Stimulated activated CD8-positive, alpha-beta memory T cell treated with anti-CD3 and anti-CD28 coated beads, Interleukin-4, amount 100 ng/mL, for 4 hours (primary cell): ENCODE measurements around the gene RPS6KA2.
"Not testable (repeated sequence)": the region's sequence is repeated elsewhere in the genome, so short reads cannot be mapped to it uniquely, and the experiment has no call there.

Experiments used
- DNase-seq, 2 donors: peaks; one replicate each; pipeline ENCODE4 v3.0.0-alpha.2; 2020; ENCODE audit warnings: low read depth in 2 of 2, low spot score in 1 of 2

Gene RPS6KA2

DNA sequence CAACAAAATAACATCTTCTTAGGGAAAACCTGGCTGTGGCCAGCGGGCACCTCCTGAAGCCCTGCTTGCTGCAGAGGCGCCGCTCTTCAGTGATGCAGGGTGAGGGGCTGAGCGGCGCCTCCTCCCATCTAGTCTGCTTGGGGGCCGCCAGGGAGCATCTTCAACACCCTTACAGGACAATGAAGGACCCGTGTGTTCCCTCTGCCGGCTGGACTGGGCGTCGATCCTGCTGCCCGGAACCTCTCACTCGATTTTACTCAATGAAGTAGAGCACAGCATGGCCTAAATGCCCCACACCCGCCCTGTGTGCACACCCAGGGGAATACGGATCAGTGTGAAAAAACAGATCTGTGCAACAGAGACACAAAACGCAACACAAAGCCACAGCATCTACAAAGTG is 215.8 kb downstream of the RPS6KA2 start:
- DNase-seq: no peak

DNA sequence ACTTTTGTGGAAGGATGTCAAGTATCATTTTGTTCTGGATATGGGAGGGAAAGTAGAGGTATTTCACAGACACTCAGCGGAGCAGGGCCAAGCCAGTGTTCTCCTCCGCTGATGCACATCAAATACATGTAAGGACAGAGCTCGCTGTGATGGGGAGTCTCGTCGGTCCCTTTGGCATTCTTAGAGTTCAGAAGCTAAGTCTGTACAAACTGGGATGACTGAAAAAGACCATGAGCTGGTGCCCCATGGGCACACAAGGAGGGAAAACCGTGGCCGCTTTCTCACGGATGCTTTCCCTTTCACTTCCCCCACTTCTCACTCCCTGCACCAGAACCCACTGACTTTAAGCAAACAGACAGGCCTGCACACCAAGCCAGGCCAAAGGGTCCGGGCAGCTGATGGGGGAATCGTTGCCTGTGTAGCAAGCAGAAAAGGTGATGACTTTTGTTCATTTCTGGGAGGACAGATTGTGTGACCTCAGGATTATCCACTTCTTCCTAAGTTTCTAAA is 216.6 kb downstream of the RPS6KA2 start:
- no peak for DNase-seq

DNA sequence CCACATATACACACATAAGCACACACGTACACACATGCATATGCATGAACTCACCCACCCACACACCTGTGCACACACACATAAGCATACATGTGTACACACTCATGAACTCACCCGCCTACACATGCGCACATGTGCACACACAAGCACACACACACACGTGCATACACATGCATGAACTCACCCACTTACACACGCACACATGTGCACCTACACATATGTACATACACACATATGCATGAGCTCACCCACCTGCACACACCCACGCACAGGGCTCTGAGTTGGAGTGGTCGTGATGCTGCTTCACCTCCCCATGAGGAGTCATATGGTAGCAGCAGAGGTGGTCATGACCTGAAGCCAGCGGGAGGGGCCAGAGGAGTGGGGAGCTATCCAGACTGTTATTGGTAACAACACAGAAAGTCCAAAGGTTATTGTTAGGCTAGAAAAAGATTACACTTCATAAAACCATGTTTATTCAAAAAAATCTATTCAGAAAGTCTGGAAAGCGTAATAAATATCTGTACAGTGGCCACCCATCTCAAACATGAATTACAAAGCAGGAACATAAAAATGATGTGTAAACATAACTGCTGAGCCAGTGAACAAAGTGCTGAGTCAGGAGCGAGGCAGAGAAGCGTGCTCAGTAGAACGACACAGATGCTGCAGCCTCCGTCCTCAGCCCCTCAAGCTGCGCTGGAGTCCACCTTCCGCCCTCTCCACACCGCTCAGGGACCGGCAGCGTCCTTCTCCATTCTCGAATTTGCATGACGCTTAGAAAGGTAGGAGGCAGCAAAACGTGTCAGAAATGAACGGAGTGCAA is 217.9 kb downstream of the RPS6KA2 start:
- DNase-seq: no peak

DNA sequence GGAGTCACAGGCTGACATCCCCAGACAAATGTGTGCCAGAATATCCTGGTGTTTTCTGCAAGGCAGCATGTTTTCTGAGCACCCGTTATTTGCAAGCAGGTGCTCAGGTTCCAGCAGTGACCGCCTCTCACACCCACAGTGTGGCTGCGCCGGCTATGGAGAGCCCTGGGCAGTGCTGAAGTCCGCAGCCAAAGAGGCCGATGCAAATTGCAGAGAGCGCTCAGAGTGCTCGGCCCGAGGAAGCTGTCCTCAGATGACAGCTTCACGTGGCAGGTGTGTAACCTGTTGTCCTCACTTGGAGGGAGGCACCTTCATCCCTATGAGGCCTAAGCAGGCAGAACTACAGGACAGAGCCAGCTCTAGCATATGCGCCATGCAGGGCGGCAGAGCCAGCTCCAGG is 220.9 kb downstream of the RPS6KA2 start:
- no peak for DNase-seq

DNA sequence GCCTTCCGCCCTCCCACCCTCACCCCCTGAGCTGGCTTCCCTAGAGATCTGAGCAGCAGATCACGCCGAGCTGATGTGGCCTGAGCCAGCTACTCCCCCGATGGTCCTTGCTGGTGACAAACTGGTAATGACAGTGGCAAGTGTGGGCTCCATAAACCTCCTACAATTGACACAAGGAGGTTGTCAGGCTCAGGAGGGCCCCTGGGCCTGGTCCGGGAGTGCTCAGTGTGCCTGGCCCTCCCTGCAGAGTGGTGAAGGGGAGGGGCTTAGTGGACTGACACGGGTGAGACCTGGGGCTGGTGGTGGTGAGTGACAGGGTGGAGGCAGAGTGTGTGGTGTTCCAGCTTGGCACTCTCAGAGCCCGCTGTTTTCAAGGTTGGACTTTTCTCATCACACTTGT is 221.7 kb downstream of the RPS6KA2 start:
- DNase-seq: no peak

GRCh38 chr6:166402582-166403277 is 224.3 kb downstream of the RPS6KA2 start:
- DNase-seq: no peak

- not testable (repeated sequence) for DNase-seq
Measured at GRCh38 chr6:166400649-166401250, 226.3 kb downstream of the RPS6KA2 start.

DNA sequence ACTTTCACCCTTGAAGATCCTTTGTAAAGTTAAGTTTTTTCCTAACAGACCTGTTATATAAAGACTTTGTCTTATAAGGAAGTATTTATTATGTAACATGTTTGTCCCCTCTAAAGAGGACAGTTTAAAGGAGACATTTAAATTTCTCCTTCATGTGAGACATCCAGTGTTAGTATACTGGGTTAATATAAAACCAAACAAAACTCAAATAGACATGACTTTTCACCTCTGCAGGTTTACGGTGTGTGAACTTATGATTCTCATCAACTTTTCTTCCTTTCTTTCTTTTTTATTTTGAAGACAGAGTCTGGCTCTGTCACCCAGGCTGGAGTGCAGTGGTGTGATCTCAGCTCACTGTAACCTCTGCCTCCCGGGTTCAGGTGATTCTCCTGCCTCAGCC is 226.9 kb downstream of the RPS6KA2 start:
- DNase-seq: no peak

- DNase-seq: no peak
Measured at GRCh38 chr6:166398348-166398747, 228.7 kb downstream of the RPS6KA2 start.

DNA sequence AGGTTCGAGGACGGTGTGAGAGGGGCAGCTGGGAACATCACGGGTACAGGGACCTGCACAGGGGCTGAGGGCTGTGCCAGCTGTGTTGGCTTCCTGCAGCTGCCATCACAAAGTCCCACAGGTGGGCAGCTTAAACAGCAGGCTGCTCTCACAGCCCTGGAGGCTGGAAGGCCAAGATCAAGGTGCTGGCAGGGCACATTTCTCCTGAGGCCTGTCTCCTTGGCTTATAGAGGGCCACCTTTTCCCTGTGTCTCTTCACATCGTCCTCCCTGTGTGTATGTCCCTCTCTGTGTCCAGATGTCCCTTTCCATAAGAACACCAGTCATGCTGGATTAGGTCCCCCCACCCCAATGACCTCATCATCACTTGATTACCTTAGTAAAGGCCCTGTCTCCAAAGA is 229.2 kb downstream of the RPS6KA2 start:
- no peak for DNase-seq

DNA sequence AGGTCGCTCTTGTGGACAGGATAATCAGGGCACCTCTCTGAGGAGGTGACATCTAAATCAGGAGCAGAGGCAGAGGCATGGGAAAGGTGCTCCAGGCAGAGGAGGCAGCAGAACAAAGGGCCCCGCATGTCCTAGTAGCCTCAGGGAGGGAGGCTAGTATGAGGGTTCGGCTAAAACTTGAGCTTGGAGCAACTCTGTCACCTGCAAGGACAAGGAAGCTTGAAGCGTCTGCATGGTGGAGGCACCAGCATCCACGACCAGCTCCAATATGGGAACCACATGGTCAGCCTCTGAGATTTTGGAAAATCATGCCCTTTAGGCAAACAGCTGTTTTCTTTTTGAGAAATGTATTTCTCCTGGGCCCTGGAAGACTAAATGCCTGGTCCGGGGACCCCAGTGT is 231.3 kb downstream of the RPS6KA2 start:
- no peak for DNase-seq

- no peak for DNase-seq
Measured at GRCh38 chr6:166395351-166395750, 231.7 kb downstream of the RPS6KA2 start.

- no peak for DNase-seq
Measured at GRCh38 chr6:166394036-166394892, 232.8 kb downstream of the RPS6KA2 start.

DNA sequence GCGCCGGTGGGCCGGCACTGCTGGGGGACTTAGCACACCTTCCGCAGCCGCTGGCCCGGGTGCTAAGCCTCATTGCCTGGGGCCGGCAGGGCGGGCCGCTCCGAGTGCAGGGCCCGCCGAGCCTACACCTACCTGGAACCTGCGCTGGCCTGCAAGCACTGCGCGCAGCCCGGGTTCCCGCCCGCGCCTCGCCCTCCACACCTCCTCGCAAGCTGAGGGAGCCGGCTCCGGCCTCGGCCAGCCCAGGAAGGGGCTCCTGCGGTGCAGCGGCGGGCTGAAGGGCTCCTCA is 233.6 kb downstream of the RPS6KA2 start:
- no peak for DNase-seq

DNA sequence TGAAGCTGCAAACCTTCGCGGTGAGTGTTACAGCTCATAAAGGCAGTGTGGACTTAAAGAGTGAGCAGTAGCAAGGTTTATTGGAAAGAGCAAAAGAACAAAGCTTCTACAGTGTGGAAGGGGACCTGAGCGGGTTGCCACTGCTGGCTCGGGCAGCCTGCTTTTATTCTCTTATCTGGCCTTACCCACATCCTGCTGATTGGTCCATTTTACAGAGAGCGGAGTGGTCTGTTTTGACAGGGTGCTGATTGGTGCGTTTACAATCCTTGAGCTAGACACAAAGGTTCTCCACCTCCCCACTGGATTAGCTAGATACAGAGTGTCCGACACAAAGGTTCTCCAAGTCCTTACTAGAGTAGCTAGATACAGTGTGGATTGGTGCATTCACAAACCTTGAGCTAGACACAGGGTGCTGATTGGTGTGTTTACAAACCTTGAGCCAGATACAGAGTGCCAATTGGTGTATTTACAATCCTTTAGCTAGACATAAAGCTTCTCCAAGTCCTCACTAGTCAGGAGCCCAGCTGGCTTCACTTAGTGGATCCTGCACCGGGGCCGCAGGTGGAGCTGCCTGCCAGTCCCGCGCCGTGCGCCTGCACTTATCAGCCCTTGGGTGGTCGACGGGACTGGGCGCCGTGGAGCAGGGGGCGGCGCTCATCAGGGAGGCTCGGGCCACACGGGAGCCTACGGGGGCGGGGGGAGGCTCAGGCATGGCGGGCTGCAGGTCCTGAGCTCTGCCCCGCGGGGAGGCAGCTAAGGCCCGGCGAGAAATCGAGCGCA is 234.1 kb downstream of the RPS6KA2 start:
- DNase-seq: not testable (repeated sequence)

GRCh38 chr6:166389119-166389518 is 237.9 kb downstream of the RPS6KA2 start:
- no peak for DNase-seq

- DNase-seq: no peak
Measured at GRCh38 chr6:166388290-166389004, 238.6 kb downstream of the RPS6KA2 start.

DNA sequence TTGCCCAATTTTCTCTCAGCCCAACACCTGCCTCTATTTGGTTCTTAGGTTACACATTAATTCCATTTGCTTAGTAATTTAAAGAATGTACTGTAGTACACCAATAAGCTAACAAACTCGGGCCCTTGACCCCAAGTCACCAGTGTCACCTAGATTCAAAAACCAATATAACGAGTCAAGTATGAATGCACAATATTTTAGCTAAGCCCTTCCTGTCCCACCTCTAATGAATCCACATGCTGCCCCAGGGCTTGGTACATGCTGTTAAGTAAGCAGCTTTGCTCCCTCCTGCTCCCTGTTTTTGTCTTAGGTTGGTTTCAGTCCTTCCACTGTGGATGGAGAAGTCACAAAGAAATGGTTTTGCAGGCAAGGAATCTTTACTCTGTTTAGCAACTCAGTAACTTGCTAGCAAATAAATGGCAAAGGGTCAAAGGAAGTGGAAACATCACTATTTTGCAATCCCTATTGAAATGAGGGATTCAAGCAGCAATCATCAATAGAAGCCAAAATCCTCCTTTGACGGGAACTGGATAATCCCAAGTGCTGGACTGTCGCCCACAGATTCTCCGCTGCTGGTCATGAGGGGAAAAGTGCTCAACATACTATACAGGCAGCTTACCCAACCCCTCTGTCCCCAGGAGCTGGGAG is 239.3 kb downstream of the RPS6KA2 start:
- DNase-seq: no peak

GRCh38 chr6:166387098-166387497 is 240.0 kb downstream of the RPS6KA2 start:
- DNase-seq: not testable (repeated sequence)
